Gastroesophageal sphincter (tissue), 3 donors: ENCODE data around the gene OTUD1.

Experiments
- CTCF ChIP-seq, 4 experiments: fragments of 200-600 bp in 2 of 4; fragments of 450-650 bp in 2 of 4; sonication (generic) in 1 of 4; IDR thresholded peaks; one replicate each; pipeline ENCODE4 v1.5.1; 2017 to 2019; ENCODE audit warnings: antibody characterized with exemption in 4 of 4, mild to moderate bottlenecking in 2 of 4, moderate library complexity in 2 of 4
- POLR2AphosphoS5 ChIP-seq: sonication (generic); formaldehyde crosslinking; IDR thresholded peaks from one replicate; pipeline ENCODE4 v1.6.1; 2017; ENCODE audit warnings: antibody characterized with exemption

GRCh38 chr10:23404461-23404980 is 34.4 kb upstream of the OTUD1 start:
- TF ChIP-seq CTCF (IDR thresholded peaks at IDR 0.05) = no peak
- TF ChIP-seq POLR2AphosphoS5 = no peak
